Occipital lobe (tissue), 2 donors: ENCODE data around the gene SCGB3A1. TPM values are rescaled to one million over a fixed set of nuclear protein-coding genes. Genes with fewer than 3 reads are reported as not detected.

Experiments
- DNase-seq: peaks from one replicate; lab custom pipeline; 2025; lab: John Stamatoyannopoulos, UW
- total RNA-seq: library from RNA; depleted of rRNA; stranded (reverse); fragments of >200 nt; gene quantifications from one replicate; pipeline ENCODE4 v1.2.3, GENCODE V29; 2014

The SCGB3A1 gene, protein sequence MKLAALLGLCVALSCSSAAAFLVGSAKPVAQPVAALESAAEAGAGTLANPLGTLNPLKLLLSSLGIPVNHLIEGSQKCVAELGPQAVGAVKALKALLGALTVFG
- not detected for total RNA-seq

DNA sequence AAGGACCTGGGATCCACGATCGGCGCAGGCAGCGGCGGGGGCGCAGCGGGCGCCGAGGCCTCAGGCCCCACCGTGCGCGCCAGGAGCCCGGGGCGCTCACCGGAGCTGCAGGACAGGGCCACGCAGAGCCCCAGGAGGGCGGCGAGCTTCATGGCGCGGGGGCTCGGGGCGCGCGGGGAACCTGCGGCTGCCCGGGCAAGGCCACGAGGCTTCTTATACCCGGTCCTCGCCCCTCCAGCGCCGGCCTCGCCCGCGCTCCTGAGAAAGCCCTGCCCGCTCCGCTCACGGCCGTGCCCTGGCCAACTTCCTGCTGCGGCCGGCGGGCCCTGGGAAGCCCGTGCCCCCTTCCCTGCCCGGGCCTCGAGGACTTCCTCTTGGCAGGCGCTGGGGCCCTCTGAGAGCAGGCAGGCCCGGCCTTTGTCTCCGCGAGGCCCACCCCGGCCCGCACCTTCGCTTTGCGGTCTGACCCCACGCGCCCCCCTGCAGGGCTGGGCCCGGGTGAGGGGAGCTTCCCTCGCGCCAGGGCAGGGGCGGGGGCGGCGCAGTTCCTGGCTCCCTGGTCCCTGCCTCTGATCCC is at the start of gene SCGB3A1:
TSS of gene SCGB3A1 (minus strand) at position 189 of the 577 bp plus-strand sequence. CDS start at position 152, 37 bp downstream.
- no peak for DNase-seq

GRCh38 chr5:180640611-180640860 is 49.2 kb upstream of the SCGB3A1 start:
- DNase-seq: no peak

GRCh38 chr5:180639741-180640610 is 48.7 kb upstream of the SCGB3A1 start:
- no peak for DNase-seq

DNA sequence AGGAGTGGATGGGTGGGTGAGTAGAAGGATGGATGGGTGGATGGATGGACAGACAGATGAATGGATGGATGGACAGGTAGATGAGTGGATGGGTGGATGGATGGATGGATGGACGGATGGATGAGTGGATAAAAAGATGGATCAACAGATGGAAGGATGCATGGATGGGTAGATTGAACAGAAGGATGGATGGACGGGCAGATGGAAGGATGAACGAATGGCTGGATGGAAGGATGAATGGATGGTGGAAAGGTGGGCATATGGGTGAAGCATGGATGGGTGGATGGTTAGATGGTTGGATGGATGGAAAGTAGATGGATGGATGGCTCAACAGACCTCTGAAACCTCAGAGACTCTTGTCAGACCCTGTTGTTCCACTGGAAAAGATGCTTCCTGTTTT is 48.0 kb upstream of the SCGB3A1 start:
- DNase-seq: no peak

DNA sequence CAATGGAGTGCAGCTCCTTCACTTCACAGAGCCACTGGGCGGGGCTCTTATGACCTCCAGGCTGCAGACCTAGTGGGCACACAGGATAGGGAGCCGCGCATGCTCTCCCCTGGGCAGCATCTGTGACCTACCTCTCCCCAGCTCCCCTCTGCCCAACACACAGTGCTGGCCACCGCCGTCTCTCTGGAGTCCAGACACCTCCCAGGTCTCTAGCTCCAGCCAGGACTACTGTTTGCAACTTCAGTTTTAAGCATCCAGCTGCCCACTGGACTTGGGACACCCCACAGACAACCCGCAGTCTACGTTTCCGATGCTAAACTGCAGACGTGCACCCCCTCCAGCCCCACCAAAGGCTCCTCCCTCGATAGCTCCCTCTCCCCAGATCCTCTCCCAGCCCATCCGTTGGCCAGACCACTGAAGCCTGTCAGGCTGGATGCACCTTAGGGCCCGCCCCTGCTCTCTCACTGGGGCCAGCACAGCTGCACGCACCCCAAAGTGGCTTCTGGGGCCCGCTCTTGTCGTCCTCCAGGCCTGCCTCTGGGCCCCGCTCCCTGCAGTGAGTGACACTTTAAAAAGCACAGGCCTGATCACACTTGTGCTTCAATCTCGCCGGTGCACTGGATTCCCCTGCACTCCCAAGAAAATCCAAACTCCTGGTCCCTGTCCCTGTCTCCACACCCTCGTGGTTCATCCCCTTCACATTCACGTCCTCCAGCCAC is 46.8 kb upstream of the SCGB3A1 start:
- DNase-seq: no peak

DNA sequence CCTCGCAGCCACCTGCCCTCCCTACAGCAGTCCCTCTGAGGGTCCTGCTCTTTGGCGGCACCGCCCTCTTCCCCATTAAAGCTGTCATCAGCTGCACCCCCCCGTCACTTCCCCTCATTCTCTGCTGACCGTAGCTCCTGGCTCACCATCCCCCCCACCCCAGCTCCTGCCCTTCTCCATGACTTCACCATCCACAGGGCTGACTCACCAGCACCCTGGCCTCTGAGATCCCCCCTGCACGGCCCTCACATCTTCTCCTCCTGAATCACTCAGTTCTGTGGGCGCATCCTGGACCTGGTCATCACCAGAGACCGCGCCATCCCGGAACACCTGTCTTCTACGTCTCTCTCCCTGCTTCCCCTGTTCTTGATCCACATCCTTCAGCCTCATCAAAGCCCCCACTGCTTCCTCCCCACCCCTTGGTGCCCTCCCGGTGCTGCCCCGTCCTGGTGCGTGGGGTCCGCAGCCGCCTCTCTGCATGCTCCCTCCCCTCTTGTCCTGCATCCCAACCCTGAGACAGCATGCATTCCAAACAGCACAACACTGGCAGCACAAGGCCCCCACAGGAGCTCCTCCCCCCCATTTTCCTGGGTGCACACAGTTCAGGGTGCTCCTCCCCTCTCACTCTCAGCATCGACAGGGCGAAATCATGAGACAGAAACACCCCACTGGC is 45.2 kb upstream of the SCGB3A1 start:
- DNase-seq: no peak

DNA sequence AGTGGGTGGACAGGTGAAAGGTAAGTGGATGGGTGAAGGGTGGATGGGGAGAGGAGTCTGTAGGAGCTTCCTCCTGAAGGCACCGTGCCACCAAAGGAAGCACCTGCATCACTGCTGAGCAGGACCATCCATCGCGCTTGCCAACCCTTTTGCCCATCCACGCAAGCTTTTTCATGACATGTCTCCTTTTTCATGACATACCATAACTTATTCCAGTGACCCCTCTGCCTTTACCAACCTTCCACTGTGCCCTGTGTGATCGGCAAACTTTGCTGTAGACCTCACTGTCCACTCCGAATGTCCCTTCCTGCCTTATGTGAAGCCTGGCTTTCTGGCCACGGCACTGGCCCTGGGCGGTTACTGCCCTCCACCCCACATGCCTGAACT is 44.7 kb upstream of the SCGB3A1 start:
- DNase-seq: no peak

GRCh38 chr5:180633283-180634177 is 42.2 kb upstream of the SCGB3A1 start:
- no peak for DNase-seq

GRCh38 chr5:180632768-180633167 is 41.5 kb upstream of the SCGB3A1 start:
- no peak for DNase-seq

DNA sequence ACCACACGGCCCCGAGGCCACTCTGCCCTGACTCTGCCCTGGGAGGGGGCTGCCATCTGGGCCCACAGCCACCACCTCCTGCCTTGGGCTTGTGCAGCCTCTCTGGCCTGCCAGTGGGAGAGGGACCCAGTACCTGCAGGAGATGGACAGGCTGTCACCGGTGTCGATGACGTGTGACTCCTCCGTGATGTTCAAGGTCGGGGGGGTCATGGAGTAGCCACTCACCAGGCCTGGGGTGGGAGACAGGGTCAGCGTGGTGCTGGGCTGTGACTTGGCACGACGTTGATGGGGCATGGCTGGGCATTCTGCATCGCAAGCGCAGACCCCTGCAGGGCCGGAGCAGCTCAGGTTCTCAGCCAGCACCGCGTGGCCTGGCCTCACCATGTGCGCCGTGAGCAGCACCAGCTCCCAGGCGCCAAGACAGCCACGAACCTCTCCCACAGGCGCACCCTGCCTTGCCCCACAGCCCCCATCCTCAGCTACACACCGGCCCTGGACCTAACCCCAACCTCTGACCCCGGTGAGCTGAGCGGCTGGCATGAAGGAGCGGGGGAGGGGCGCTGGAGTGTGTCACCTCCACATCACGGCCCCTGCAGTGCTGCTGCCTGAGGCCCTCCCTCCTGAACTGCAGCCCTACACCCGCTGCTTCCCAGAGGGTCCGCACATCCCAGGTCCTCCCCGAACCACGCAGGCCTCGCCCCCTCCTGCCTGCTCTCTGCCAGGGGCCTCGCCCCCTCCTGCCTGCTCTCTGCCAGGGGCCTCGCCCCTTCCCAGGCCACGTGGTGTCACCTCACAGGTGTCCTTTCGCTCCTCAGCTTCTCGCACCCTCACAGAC is 40.5 kb upstream of the SCGB3A1 start:
- no peak for DNase-seq

- DNase-seq: no peak
These were observed 39.1 kb upstream of the SCGB3A1 start for GRCh38 chr5:180630426-180630825.

DNA sequence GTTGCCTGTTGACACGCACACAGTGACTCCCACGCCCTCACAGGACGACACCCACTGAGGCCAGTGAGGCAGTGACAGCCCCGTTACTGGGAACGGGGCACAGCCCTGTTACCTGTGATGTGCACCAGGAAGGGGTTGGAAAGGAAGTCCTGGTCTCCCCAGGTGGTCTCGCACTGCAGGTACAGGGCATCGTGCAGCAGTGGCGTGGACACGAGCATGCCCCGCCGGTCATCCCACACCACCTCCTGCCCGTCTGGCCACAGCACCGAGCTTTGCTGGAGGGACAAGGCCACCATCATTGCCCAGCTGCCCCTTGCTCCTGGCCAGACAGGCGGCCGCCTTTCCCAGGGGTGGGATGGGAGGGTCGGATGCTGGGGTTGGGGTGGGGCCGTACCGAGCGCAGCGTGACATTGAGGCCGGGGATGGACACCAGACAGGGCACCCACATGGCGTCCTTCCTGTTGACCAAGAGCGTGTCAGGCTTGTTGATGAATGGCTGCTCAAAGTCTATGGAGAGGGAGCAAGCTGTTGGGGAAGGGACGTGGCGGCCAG is 38.6 kb upstream of the SCGB3A1 start:
- DNase-seq: no peak

DNA sequence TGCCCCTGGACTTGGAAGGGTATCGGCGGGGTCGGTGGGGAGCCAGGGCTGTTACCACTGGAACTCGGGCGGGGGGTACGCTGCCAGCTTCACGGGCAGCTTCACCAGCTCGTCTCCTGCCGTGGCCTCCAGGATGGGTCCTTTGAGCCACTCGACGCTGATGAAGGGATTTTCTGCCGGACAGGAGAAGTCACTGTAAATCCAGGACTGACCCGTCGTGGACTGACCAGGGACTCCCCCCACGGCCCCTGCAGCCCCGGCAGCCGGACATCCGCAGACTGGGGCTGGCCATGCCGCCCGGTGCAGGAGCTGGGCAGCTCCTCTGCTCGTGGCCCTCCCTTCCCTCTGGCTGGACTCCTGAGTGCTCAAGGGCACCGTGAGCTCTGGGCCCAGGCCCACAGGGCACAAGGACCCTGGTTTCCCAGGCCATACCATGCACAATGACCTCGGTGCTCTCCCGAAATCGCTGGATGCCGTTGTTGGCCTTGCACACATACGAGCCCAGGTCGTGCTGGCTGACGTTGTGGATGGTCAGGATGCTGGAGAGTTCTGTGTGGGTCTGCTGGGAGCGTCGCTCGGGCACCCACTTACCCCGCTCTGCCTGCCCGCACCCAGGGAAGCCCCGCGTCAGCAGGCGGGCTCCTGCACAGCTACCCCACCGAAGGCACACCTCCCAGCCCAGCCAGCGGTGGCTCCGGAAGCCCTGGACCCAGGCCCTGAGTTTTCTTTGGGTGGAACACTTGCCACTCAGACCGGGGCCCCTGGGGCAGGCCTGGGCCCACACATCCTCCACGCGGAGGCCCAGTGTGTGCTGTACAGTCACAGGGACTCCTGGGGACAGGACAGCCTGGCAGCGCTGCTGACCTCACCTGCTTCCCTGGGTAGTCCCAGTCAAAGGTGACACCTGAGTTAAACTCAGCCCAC is 37.8 kb upstream of the SCGB3A1 start:
- DNase-seq: no peak

GRCh38 chr5:180628211-180628610 is 36.9 kb upstream of the SCGB3A1 start:
- no peak for DNase-seq

DNA sequence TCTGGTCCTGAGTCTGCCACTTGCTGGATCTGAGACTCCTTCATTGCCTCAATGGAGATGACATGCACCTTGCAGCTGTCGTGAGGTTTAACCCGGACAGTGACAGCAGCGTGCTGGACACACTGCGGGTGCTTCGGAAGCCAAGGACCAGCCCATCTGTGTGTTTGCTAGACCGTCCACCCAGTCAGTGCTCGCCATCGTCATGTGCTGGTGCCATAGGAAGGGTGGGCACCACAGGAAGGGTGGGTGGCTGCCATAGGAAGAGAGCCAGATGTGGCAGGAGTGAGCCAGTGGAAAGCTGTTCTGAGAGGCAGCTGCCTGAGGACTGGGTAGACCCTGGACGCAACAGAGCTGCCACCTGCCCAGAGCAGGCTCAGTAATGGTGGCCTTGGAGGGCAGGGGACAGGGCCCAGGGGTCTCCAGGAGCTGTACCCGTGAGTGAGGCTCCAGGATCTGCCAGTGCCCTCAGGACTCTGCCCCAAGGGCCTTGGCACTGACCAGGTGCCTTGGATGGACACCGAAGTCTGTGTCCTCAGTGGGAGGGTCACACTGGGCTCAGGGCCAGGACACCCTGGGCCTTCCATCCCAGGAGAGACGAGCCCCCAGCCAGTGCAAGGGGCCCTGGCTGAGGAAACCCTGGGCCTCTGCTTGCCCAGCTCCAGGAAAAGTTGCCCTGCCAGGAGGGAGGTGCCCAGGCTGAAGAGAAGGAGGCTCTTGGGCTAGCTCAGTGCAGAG is 36.3 kb upstream of the SCGB3A1 start:
- no peak for DNase-seq

DNA sequence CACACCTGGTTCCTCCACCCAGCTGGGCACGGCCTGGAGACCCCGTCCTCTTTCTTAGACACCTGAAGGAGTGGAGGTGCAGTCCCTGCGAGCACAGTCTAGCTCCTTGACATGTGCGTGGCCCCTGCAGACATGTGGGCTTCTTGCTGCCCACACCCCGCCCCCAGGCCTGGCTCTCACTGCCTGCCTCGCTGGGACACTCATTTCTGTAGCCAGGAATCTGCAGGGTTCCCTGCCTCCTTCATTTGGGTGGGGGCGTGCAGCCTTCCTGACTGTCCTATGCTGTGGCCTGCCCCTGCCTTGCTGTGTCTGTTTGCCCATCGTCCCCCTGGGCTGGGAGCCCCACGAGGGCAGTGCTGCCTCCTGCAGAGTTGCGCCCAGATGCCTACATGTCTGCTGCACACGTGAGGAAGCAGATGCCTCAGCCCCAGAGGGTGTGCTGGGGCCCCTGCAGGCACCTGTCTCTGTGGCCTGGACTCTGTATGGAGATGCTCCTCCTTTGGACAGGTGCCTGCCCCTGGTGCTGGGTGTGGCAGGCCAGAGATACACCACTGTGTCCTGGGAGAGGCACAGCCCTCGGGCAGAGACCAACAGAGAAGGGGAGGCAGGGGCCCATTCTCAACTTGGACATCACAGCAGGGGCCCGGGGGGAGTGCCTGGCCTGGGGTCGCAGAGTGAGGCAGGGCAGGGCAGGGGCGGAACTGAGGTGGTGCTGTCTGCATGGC is 35.5 kb upstream of the SCGB3A1 start:
- no peak for DNase-seq
